ENCODE measurements around the gene DTL.

DNA sequence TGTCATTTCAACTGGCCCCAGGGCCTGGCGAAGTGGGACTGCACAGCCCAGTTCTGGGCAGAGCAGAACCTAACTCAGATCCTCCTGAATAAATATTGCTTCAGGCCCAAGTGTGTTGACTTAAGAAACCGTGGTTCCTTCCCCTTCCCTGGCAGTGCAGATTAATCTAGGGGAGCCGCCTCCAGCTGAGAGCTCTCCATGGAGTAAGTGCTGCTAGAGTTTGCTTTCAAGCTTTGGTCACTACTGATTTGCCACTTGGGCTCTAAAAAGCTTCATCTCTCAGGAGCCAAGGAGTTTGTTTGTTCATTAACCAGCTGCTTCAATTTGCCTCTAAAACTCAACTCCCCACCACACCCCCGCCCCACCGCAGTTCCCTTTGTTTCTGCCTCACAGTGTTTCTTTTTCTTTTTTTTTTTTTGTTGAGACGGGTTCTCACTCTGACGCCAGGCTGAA lies 112.1 kb downstream of the DTL start:
- TF ChIP-seq EZH2 (IDR thresholded peaks at IDR 0.05; ENCODE audit: insufficient read depth, poor library complexity, severe bottlenecking) (no peak), EZH2phosphoT487 (IDR thresholded peaks at IDR 0.05; ENCODE audit: insufficient read depth, low read depth) (no peak)

All from GM23248 (cell line).